ENCODE measurements around the gene PRKRA. TPM values are rescaled to one million over a fixed set of nuclear protein-coding genes. Genes with fewer than 3 reads are reported as not detected.
"Not testable (repeated sequence)": the region's sequence is repeated elsewhere in the genome, so short reads cannot be mapped to it uniquely, and the experiment has no call there.

Gene PRKRA
- total RNA-seq, 2 donors from 2014 or later, result 59.8 to 67.7 TPM

- TF ChIP-seq, protein P1, sequence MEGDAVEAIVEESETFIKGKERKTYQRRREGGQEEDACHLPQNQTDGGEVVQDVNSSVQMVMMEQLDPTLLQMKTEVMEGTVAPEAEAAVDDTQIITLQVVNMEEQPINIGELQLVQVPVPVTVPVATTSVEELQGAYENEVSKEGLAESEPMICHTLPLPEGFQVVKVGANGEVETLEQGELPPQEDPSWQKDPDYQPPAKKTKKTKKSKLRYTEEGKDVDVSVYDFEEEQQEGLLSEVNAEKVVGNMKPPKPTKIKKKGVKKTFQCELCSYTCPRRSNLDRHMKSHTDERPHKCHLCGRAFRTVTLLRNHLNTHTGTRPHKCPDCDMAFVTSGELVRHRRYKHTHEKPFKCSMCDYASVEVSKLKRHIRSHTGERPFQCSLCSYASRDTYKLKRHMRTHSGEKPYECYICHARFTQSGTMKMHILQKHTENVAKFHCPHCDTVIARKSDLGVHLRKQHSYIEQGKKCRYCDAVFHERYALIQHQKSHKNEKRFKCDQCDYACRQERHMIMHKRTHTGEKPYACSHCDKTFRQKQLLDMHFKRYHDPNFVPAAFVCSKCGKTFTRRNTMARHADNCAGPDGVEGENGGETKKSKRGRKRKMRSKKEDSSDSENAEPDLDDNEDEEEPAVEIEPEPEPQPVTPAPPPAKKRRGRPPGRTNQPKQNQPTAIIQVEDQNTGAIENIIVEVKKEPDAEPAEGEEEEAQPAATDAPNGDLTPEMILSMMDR (IDR thresholded peaks at IDR 0.05), result no peak
- H3K27ac ChIP-seq, result peak overlapping the region in 1 of 2 donors; percentile 96
- peaks cover 6% of the 10 kb centered on the region for H3K4me1 ChIP-seq (replicated peaks)
- no peaks in the 10 kb centered on the region for H3K9me3 ChIP-seq
- no peak for DNase-seq (ENCODE audit: low spot score)
- peak overlapping the region; percentile 39 to 59 for H3K4me3 ChIP-seq
- H3K36me3 ChIP-seq, result no peaks in the 10 kb centered on the region
- WGBS, result 7% methylated on average over 3 of the region's 3 CpGs
- H3K27me3 ChIP-seq (replicated peaks; ENCODE audit: insufficient read depth), result no peaks in the 10 kb centered on the region
- intact Hi-C loops (cut with DNase I), result loop anchor here (2.0 kb wide), 1 partner anchor 27 kb away; the partner anchor contains the start of genes PJVK and PRKRA
Measured at GRCh38 chr2:178477443-178478129, 26.6 kb upstream of the PRKRA start.

GRCh38 chr2:178476477-178476876 lies 25.5 kb upstream of the PRKRA start:
- no peak overlapping the region for H3K4me3 ChIP-seq
- no peaks in the 10 kb centered on the region for H3K36me3 ChIP-seq
- DNase-seq (ENCODE audit: low spot score), result no peak
- peaks cover 6% of the 10 kb centered on the region for H3K4me1 ChIP-seq (replicated peaks)
- H3K27me3 ChIP-seq (replicated peaks; ENCODE audit: insufficient read depth), result no peaks in the 10 kb centered on the region
- no peaks in the 10 kb centered on the region for H3K9me3 ChIP-seq
- TF ChIP-seq POLR2AphosphoS5 (IDR thresholded peaks at IDR 0.05) (no peak), POLR2A (IDR thresholded peaks at IDR 0.05) (no peak)
- TF ChIP-seq, protein P1 (IDR thresholded peaks at IDR 0.05), result no peak
- no peak overlapping the region for H3K27ac ChIP-seq
- intact Hi-C loops (cut with DNase I), result no loop called here

GRCh38 chr2:178474560-178474959 lies 23.6 kb upstream of the PRKRA start:
- Histone ChIP-seq H3K36me3 (no peaks in the 10 kb centered on the region), H3K27ac (no peak overlapping the region), H3K9me3 (no peaks in the 10 kb centered on the region), H3K4me3 (no peak overlapping the region), H3K27me3 (replicated peaks; ENCODE audit: insufficient read depth) (no peaks in the 10 kb centered on the region), H3K4me1 (replicated peaks) (peaks cover 4% of the 10 kb centered on the region)
- TF ChIP-seq POLR2AphosphoS5 (IDR thresholded peaks at IDR 0.05) (no peak), POLR2A (IDR thresholded peaks at IDR 0.05) (no peak)
- TF ChIP-seq, protein P1 (IDR thresholded peaks at IDR 0.05), result no peak
- no peak for DNase-seq (ENCODE audit: low spot score)
- 96% methylated on average over 5 of the region's 5 CpGs for WGBS
- intact Hi-C loops (cut with DNase I), result no loop called here

- H3K27me3 ChIP-seq (replicated peaks; ENCODE audit: insufficient read depth), result no peaks in the 10 kb centered on the region
- no peak overlapping the region for H3K4me3 ChIP-seq
- no peak for DNase-seq (ENCODE audit: low spot score)
- H3K36me3 ChIP-seq, result no peaks in the 10 kb centered on the region
- TF ChIP-seq POLR2AphosphoS5 (IDR thresholded peaks at IDR 0.05) (no peak), POLR2A (IDR thresholded peaks at IDR 0.05) (no peak)
- TF ChIP-seq, protein P1 (IDR thresholded peaks at IDR 0.05), result no peak
- H3K4me1 ChIP-seq (replicated peaks), result no peaks in the 10 kb centered on the region
- H3K9me3 ChIP-seq, result no peaks in the 10 kb centered on the region
- WGBS, result 59% methylated on average over 4 of the region's 4 CpGs
- no peak overlapping the region for H3K27ac ChIP-seq
- intact Hi-C loops (cut with DNase I), result loop anchor here (2.0 kb wide), 1 partner anchor 21 kb away; no protein-coding TSS in a partner anchor
Measured at GRCh38 chr2:178473931-178474330, 23.0 kb upstream of the PRKRA start.

DNA sequence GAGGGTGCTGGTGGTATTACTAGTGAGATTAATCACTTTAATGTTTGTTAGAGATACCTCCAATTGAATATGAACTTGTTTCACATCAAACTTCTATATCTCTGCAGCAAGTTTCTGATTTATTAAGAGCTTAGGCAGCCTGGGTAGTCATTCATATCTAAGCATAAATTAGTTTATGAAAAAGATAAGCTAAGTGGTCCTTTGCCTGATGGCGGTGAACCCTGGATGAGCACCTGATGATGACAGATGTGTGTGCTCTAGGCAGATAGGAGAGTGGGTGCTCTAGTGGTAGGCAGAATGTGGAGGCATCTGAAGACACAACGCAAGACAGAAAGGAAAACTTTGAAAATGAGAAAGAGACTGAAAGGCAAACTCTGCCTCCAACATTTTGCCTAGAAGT lies 22.4 kb upstream of the PRKRA start:
- H3K27ac ChIP-seq, result no peak overlapping the region
- DNase-seq (ENCODE audit: low spot score), result no peak
- intact Hi-C loops (cut with DNase I), result loop anchor here (2.0 kb wide), 1 partner anchor 21 kb away; no protein-coding TSS in a partner anchor
- H3K9me3 ChIP-seq, result no peaks in the 10 kb centered on the region
- H3K36me3 ChIP-seq, result no peaks in the 10 kb centered on the region
- no peak for TF ChIP-seq POLR2AphosphoS5 (IDR thresholded peaks at IDR 0.05)
- TF ChIP-seq, protein P1 (IDR thresholded peaks at IDR 0.05), result no peak
- no peak for TF ChIP-seq POLR2A (IDR thresholded peaks at IDR 0.05)
- H3K4me3 ChIP-seq, result no peak overlapping the region
- no peaks in the 10 kb centered on the region for H3K27me3 ChIP-seq (replicated peaks; ENCODE audit: insufficient read depth)
- H3K4me1 ChIP-seq (replicated peaks), result no peaks in the 10 kb centered on the region
- 94% methylated on average over 2 of the region's 2 CpGs for WGBS

GRCh38 chr2:178471313-178471712 lies 20.3 kb upstream of the PRKRA start:
- H3K4me1 ChIP-seq (replicated peaks); H3K27me3 ChIP-seq (replicated peaks; ENCODE audit: insufficient read depth); H3K27ac ChIP-seq; H3K4me3 ChIP-seq; DNase-seq (ENCODE audit: low spot score); intact Hi-C loops (cut with DNase I); H3K36me3 ChIP-seq; H3K9me3 ChIP-seq: not testable (repeated sequence)
- WGBS, result 99% methylated on average over 5 of the region's 5 CpGs
